Measurements from ENCODE around the gene TMEM164.

TMEM164 gene

DNA sequence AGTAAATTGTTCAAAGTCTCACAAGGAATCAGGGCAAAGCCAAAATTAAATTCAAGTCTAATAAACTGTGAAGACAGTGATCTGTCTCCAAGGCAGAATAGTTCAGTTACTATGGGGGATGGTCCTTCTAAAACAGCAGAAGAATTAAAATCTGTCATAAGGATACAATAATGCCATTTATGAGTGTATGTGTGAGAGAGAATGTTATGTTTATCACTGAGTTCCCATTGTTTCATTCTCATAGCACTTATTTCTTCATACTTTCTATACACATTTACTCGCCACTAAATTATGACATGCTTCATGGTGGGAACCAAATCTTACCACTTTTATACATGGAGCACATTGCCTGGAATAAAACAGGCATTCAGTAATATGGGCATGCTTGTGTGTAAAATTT, 212.5 kb downstream of the TMEM164 start:
- DNase-seq: no peak

DNA sequence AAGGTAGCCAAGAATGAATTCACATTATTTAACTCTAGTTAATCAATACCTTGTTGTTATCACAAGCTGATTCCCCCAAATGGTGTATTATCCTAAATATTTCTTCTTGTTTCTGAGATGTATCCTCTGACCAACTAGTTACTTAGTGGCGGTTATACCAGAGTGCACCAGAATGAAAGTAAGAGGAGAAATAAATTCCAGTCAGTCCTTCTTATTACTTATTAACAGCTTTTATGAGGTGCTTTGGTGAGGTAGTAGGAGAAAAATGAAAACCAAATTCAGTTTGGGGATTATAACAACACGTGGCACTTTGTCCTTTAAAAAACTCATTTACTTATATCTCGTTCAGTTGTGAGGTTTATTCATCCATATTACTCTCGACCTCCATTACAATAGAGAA, 213.1 kb downstream of the TMEM164 start:
- no peak for DNase-seq

DNA sequence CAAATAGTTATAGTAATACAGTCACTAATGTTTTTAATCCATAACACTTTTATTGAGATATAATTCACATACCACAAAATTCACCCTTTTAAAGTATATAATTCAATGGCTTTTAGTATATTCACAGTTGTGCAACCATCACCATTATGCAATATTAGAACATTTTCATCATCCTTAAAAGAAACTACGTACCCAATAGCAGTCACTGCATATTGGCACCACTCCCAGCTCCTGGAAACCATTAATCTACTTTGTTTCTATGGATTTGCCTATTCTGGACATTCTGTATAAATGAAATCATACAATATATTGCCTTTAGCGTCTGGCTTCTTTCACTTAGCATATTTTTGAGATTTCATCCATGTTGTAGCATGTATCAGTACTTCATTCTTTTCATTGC, 215.7 kb downstream of the TMEM164 start:
- no peak for DNase-seq

DNA sequence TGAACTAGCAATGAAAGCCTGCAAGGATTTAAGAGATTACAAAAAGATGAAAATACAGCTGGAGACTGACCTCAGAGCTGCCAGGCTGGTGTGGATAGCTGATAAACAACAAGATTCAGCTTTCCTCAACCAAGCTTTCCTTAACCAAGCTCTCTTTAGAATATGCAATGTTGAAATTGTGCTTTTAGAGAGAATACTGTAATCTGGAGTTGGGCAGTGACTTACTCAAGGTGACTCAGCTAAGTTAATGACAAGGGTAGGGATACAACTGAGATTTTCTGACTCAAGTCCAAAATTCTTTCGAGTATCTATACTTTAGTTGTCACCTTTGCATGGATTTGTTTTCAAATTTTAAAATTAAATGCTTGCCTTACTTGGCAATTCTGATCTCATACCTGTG, 217.0 kb downstream of the TMEM164 start:
- DNase-seq: no peak

DNA sequence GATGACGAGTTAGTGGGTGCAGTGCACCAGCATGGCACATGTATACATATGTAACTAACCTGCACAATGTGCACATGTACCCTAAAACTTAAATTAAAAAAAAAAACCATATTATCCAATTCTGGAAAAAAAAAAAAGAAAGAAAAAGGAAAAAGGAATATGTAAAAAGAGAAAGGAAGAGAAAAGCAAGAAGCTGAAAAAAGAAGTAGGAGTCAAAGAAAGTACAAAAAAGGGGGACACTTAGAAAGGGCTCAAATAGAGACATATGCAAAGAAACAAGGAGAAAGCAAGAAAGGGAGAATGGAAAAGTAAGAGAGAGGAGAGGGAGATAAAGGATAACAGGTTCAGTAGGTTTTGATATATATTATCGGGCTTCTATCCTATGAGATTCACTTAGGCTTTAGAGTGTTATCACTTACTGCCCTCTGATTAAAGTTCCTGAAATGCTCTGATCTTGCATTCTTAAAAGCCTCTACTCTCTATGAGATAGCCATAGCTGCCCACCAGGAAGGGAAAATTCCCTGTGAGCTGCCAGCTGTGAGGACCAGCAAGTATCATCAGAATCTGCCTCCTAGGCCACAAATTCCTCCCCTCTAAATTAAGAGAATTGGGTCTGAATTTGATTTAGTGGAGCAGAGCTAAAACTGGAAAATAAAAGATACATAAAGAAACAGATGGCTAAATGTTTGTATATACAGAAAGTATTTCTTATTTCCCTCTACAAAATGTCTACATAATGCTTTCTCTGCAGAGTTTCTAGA, 219.8 kb downstream of the TMEM164 start:
- no peak for DNase-seq

DNA sequence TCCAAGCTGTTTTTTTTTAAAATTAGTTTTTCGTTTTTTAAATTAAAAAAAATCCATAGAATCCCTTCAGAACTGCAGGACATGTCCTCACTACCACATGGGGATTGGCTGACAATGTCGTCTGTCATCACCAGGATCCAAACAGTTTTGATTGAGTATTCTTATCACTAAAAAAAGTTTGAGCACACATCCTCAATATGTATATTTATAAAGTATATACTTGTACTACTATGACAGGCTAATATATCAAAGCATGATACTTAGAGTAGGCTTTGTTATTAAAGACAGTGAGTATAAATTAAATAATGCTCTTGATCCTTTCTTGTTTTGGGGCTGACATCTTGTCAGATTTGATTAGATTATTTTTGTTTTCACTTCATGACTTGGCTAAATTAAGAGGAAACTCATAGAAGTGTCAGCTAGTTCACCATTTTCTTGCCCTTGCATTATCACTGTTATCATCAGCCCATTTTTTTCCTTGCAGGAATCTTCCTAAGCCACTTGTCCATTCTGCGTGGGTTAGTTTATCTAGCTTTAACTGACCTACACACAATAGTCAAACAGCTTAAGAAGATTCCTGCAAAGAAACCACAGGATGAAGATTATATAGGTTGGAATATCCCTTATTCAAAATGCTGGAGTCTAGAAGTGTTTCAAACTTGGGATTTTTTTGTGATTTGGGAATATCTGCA, 222.2 kb downstream of the TMEM164 start:
- no peak for DNase-seq

DNA sequence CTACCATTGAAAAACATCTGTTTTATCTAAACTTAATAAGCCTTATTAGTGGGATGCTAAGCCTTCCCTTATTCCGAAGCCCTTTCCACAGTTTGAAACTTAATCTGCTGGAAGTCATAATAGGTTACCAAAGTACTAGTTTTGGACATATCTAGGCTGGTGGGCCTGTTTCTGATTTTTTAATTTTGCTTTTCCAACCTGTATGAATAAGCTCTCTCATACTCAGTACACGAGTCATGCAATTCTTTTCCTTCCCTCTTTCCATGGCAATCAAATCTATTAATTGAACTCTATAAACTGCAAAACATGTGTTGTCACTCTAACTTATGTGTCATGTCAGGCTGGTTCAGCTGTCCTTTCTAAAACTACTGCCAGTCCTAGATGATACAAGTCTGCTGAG, 224.0 kb downstream of the TMEM164 start:
- DNase-seq: no peak
